Osteocyte (in vitro differentiated cells): Measurements from ENCODE around the gene LCLAT1. TPM values are rescaled to one million over a fixed set of nuclear protein-coding genes. Genes with fewer than 3 reads are reported as not detected.

Experiments used
- DNase-seq: peaks from one replicate; pipeline ENCODE4 v3.0.0; 2021; ENCODE audit warnings: mixed read lengths; ENCODE audit not compliant: unreplicated experiment; ENCODE audit errors: extremely low spot score
- H3K27ac Mint-ChIP-seq: one replicate; pipeline ENCODE4 v1.8.0; 2021; ENCODE audit warnings: mild to moderate bottlenecking, mixed read lengths; ENCODE audit not compliant: unreplicated experiment
- H3K27me3 Mint-ChIP-seq: one replicate; pipeline ENCODE4 v1.8.0; 2021; ENCODE audit warnings: mixed read lengths; ENCODE audit not compliant: unreplicated experiment
- H3K36me3 Mint-ChIP-seq: one replicate; pipeline ENCODE4 v1.8.0; 2021; ENCODE audit warnings: mixed read lengths; ENCODE audit not compliant: unreplicated experiment
- H3K4me1 Mint-ChIP-seq: one replicate; pipeline ENCODE4 v1.8.0; 2021; ENCODE audit warnings: mixed read lengths; ENCODE audit not compliant: unreplicated experiment
- H3K4me3 Mint-ChIP-seq: one replicate; pipeline ENCODE4 v1.8.0; 2021; ENCODE audit warnings: mild to moderate bottlenecking, moderate library complexity, mixed read lengths; ENCODE audit not compliant: unreplicated experiment
- H3K9me3 Mint-ChIP-seq: one replicate; pipeline ENCODE4 v1.8.0; 2021; ENCODE audit warnings: mixed read lengths; ENCODE audit not compliant: unreplicated experiment
- total RNA-seq: library from RNA; stranded (reverse); gene quantifications from 2 replicates; pipeline ENCODE4 v1.2.1, GENCODE V29; 2021
- TF ChIP-seq, protein P1 (sequence below): fragments of 200-600 bp; sonication (generic); IDR thresholded peaks from 2 replicates; pipeline ENCODE4 v1.5.0; 2021; ENCODE audit warnings: antibody characterized with exemption, mild to moderate bottlenecking, moderate library complexity

LCLAT1 gene
- total RNA-seq, 1 donor from 2014 or later = 13.6 TPM

DNA sequence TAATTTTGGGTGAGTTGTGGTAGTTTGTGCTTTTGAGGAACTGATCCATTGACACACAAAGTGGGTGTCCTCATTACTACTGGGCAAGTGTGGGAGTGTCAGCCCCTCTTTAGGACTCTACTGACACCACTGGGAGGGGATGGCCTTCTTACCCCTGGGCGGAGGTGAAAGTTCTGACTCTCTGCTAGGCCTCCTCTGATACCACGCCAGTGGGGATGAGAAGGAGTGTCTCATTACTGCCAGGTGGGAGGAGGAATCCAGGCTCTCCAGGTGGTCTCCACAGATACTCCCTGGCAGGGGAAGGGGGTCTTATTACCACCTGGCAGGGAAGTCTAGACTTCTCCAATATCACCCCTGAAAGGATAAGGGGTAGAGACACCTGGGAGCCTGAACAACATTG lies 9.1 kb downstream of the LCLAT1 start:
- no peak overlapping the region for H3K4me3 Mint-ChIP-seq
- peaks cover 2% of the 10 kb centered on the region for H3K36me3 Mint-ChIP-seq
- H3K9me3 Mint-ChIP-seq = no peaks in the 10 kb centered on the region
- TF ChIP-seq, protein P1, sequence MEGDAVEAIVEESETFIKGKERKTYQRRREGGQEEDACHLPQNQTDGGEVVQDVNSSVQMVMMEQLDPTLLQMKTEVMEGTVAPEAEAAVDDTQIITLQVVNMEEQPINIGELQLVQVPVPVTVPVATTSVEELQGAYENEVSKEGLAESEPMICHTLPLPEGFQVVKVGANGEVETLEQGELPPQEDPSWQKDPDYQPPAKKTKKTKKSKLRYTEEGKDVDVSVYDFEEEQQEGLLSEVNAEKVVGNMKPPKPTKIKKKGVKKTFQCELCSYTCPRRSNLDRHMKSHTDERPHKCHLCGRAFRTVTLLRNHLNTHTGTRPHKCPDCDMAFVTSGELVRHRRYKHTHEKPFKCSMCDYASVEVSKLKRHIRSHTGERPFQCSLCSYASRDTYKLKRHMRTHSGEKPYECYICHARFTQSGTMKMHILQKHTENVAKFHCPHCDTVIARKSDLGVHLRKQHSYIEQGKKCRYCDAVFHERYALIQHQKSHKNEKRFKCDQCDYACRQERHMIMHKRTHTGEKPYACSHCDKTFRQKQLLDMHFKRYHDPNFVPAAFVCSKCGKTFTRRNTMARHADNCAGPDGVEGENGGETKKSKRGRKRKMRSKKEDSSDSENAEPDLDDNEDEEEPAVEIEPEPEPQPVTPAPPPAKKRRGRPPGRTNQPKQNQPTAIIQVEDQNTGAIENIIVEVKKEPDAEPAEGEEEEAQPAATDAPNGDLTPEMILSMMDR = no peak
- DNase-seq = no peak
- no peaks in the 10 kb centered on the region for H3K4me1 Mint-ChIP-seq
- H3K27me3 Mint-ChIP-seq = no peaks in the 10 kb centered on the region
- no peak overlapping the region for H3K27ac Mint-ChIP-seq

DNA sequence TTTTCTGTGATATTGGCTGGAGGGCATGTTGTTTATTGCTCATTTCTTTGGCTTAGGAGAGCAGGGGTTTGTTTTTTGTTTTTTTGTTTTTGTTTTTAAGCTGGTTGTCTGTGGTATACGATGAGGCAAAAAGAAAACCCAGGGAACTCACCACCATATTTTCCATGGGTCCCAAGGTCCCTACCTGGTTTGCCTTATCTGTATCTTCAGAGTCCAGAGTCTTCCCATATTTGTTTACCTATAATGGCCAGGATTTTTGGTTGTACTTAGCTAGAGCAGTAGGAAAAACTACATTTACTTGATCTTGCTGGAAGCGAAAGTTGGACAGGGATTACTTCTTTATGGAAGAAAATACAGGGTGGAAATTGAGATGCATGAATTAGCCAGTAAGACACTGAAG lies 9.5 kb downstream of the LCLAT1 start:
- Mint-ChIP-seq H3K27me3 (no peaks in the 10 kb centered on the region), H3K9me3 (no peaks in the 10 kb centered on the region), H3K36me3 (peaks cover 2% of the 10 kb centered on the region), H3K4me1 (no peaks in the 10 kb centered on the region), H3K4me3 (no peak overlapping the region), H3K27ac (no peak overlapping the region)
- DNase-seq = no peak
- TF ChIP-seq, protein P1 = no peak

DNA sequence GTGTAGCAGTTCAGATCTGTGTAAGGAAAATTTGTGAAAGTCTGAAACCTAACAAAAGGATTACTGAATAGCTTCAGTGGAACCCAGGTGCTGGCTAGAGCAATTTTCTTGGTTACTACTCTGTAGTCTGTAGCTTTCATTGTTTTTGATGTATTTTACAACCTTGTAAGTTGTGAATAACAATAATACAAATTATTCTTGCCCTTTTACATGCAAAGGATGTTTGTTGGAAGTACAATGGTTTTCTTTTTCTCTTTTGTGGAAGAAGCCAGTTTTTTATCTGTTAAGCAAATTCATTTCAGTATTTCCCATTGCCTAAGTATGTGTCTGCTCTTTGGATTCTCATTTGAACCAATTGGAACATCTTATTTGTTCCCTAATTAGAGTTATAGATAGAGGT lies 10.2 kb downstream of the LCLAT1 start:
- no peaks in the 10 kb centered on the region for H3K27me3 Mint-ChIP-seq

DNA sequence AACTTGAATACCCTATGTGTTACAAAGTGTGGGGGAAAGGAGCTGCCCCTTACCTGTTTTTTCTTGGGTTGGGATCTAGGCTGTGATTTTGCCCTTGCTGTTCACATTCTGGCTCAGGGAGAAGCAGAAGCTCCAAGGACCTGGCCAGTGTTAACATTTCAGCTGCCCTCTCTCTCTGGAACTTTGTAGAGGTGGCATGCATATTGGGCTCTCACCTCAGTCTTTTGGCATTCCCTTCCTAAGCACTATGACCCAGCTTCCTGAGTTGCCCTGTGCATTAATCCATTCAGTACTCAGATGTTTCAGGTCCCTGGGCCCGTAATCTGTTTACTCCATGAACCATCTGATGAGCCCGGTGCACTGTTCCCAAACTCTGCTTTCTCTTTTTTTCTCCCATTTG lies 12.1 kb downstream of the LCLAT1 start:
- no peak overlapping the region for H3K27ac Mint-ChIP-seq
- no peaks in the 10 kb centered on the region for H3K27me3 Mint-ChIP-seq
- peaks cover 2% of the 10 kb centered on the region for H3K36me3 Mint-ChIP-seq
- H3K9me3 Mint-ChIP-seq = no peaks in the 10 kb centered on the region
- TF ChIP-seq, protein P1 = no peak
- H3K4me1 Mint-ChIP-seq = peaks cover 2% of the 10 kb centered on the region
- no peak overlapping the region for H3K4me3 Mint-ChIP-seq
- DNase-seq = no peak

More for the DNA sequence above, 10.2 kb downstream of the LCLAT1 start:
- no peak overlapping the region for H3K4me3 Mint-ChIP-seq
- H3K36me3 Mint-ChIP-seq = peaks cover 2% of the 10 kb centered on the region
- no peaks in the 10 kb centered on the region for H3K4me1 Mint-ChIP-seq
- DNase-seq = no peak
- H3K27ac Mint-ChIP-seq = no peak overlapping the region
- TF ChIP-seq, protein P1 = no peak
- H3K9me3 Mint-ChIP-seq = no peaks in the 10 kb centered on the region

DNA sequence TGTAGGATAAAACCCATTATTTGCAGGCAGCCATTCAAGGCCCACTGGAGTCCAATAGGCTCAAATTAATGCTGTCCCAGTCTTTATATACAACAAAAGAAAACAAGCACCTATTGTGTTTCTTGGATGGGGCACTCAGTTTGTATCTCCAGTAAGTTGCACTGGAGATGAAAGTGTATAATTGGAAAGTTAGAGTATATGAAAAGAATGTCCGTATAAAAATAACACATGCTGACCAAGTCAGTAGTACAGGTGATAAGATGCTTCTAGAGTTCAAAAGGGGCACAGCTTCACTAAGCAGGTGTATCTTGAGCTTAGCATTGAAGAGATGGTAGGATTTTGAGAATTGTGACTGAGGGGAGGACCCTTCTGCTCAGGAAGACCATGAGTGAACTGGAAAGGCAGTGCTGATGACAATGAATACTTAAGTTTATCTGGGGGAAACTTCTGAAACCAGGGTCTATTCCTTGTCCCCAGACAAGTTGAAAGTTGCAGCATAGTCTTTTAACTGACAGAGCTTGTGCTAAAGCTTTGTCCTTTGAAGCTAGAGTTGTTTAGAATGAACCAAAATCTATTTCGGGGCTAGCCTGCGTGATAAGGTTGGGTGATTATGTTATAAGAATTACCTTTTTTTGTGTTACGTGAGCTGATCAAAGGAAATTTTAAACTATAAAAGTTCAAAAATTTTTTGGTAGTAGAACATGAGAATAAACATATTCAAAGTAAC lies 15.2 kb downstream of the LCLAT1 start:
- no peak for DNase-seq
- Mint-ChIP-seq H3K9me3 (no peaks in the 10 kb centered on the region), H3K27ac (no peak overlapping the region), H3K4me1 (peaks cover 2% of the 10 kb centered on the region), H3K27me3 (no peaks in the 10 kb centered on the region), H3K36me3 (no peaks in the 10 kb centered on the region), H3K4me3 (no peak overlapping the region)
- TF ChIP-seq, protein P1 = no peak
